Thymus (tissue), 11 donors: Measurements from ENCODE around the gene BUB1B. TPM values are rescaled to one million over a fixed set of nuclear protein-coding genes. Genes with fewer than 3 reads are reported as not detected.

Experiments used
- DNase-seq, 9 donors: peaks; one replicate each; pipeline ENCODE4 v3.0.0-alpha.2; 2013; ENCODE audit warnings: low spot score in 9 of 9, low read depth in 6 of 9, missing footprints in 1 of 9
- H3K27ac ChIP-seq, 2 donors: one replicate each; pipeline ENCODE4 v1.5.1; 2013; ENCODE audit warnings: control low read depth in 1 of 2, low read depth in 1 of 2, low read length in 1 of 2, mild to moderate bottlenecking in 1 of 2, moderate library complexity in 1 of 2
- H3K27me3 ChIP-seq, 2 donors: one replicate each; pipeline ENCODE4 v1.5.1; 2013; ENCODE audit warnings: low read length in 1 of 2; ENCODE audit not compliant: control insufficient read depth in 2 of 2, insufficient read depth in 1 of 2
- H3K36me3 ChIP-seq, 2 donors: one replicate each; pipeline ENCODE4 v1.5.1; 2013; ENCODE audit warnings: low read length in 1 of 2, mild to moderate bottlenecking in 1 of 2, moderate library complexity in 1 of 2; ENCODE audit not compliant: control insufficient read depth in 2 of 2, insufficient read depth in 2 of 2
- H3K4me1 ChIP-seq, 2 donors: one replicate each; pipeline ENCODE4 v1.5.1; 2013; ENCODE audit warnings: low read length in 2 of 2; ENCODE audit not compliant: control insufficient read depth in 2 of 2, insufficient read depth in 2 of 2
- H3K4me3 ChIP-seq, 2 donors: one replicate each; pipeline ENCODE4 v1.5.1; 2013; ENCODE audit warnings: low read length in 2 of 2, control low read depth in 1 of 2, mild to moderate bottlenecking in 1 of 2
- H3K9me3 ChIP-seq, 2 donors: one replicate each; pipeline ENCODE4 v1.5.1; 2013; ENCODE audit warnings: low read length in 1 of 2, mild to moderate bottlenecking in 1 of 2; ENCODE audit not compliant: control insufficient read depth in 2 of 2, insufficient read depth in 1 of 2
- WGBS: extraction: QIAGEN DNeasy Blood & Tissue Kit; methylation state at CpG from one replicate; pipeline ENCODE4 v1.1.7; 2013; 5-methylcytosine and 5-hydroxymethylcytosine counted together
- polyA plus RNA-seq: library from polyadenylated mRNA; stranded (reverse); fragments of 200-250 nt; gene quantifications from one replicate; pipeline ENCODE4 v1.2.3, GENCODE V29; 2013
- total RNA-seq: library from RNA; stranded (reverse); fragments of 120-200 nt; gene quantifications from one replicate; pipeline ENCODE4 v1.2.4, GENCODE V29; 2013
- donor health status: healthy.

The BUB1B gene
- total and polyA plus RNA-seq, 2 donors = 7.3 to 48.3 TPM

DNA sequence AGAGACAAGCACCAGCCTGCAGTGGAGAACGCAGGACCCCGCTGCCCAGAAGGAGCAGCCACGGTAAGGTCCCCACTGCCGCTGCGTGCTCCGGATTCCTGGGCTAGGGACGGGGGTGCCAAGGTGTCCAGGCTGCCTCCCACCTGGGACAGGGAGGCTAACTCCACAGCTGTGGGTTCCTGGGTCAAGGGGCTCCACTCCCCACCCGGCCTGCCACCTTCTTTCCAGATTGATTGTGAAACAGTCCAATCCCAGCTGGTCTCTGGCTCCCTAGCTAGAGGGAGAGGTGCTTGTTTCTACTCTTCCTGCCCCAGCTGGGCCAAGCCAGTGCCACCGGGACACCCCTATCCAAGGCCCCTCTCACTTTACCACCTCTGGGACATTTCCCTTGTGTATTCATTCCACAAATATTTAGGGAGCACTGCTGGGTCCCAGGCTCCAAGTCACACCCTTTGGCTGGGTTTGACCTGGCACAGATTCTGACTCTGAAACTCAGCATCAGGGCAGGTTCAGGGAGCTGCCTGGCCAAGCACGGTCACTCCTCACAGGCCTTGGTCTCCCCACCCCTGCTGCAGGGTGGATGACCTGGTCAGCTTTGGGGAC lies 79.9 kb downstream of the BUB1B start:
- Histone ChIP-seq H3K4me3 (no peak overlapping the region), H3K36me3 (no peaks in the 10 kb centered on the region), H3K27me3 (peaks cover 0 to 31% of the 10 kb centered on the region in 2 donors), H3K27ac (no peak overlapping the region), H3K4me1 (peaks cover 7 to 19% of the 10 kb centered on the region in 2 donors), H3K9me3 (no peaks in the 10 kb centered on the region)
- 97% methylated on average over 10 of the region's 10 CpGs for WGBS
- DNase-seq = no peak

DNA sequence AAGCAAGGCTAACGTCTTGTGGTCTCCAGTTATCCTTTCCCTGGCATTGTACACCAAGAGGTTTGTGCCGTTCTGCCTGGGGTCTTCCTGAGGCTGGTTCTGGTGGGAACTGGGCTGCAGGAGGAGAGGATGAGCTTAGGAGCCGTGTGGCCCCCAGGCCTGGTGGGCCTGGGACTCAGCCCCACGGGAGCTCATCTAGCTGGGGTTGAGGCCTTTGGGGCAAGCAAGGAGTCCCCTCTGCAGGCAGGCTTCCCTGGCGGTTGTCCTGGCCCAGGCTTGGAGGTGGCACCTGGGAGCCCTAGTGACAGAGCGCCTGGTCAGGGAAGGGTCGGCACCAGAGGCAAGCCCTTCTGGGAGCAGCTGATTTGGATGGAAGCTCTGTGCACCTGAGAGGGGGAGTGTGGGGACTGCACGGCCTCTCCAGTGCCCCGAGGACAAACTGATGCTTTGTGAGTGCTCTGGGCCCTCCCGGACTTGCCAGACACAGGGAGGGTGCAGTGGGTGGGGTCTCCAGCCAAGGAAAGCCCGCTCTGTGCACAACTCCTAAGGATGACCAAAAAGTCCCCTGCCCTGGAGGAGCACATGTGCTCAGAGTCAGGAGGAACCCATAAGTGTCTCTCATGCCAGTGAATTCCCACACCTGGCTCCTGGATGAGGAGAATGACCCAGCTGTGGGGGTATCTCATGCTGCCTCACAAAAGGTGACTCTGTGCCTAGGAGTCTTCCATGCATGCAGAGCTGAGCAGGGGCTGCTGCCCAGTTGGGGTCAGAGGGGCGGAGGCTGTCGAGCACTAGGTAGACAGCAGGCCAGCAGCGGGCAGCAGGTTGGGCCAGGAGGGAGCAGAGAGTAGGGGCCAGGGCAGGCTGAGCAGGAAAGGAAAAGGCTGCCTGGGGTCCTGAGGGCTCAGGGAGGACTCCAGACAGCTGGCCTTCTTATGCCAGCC lies 80.7 kb downstream of the BUB1B start:
- no peak overlapping the region for H3K4me3 ChIP-seq
- WGBS = 96% methylated on average over 14 of the region's 14 CpGs
- no peak overlapping the region for H3K27ac ChIP-seq
- no peak for DNase-seq
- H3K36me3 ChIP-seq = no peaks in the 10 kb centered on the region
- H3K9me3 ChIP-seq = no peaks in the 10 kb centered on the region
- peaks cover 7 to 19% of the 10 kb centered on the region in 2 donors for H3K4me1 ChIP-seq
- peaks cover 0 to 31% of the 10 kb centered on the region in 2 donors for H3K27me3 ChIP-seq

- no peaks in the 10 kb centered on the region for H3K9me3 ChIP-seq
- no peak overlapping the region for H3K4me3 ChIP-seq
- H3K27ac ChIP-seq = no peak overlapping the region
- H3K27me3 ChIP-seq = peaks cover 0 to 31% of the 10 kb centered on the region in 2 donors
- 98% methylated on average over 10 of the region's 10 CpGs for WGBS
- no peaks in the 10 kb centered on the region for H3K36me3 ChIP-seq
- no peak for DNase-seq
- peaks cover 7 to 19% of the 10 kb centered on the region in 2 donors for H3K4me1 ChIP-seq
Observed at GRCh38 chr15:40242213-40242599, 81.3 kb downstream of the BUB1B start.

DNA sequence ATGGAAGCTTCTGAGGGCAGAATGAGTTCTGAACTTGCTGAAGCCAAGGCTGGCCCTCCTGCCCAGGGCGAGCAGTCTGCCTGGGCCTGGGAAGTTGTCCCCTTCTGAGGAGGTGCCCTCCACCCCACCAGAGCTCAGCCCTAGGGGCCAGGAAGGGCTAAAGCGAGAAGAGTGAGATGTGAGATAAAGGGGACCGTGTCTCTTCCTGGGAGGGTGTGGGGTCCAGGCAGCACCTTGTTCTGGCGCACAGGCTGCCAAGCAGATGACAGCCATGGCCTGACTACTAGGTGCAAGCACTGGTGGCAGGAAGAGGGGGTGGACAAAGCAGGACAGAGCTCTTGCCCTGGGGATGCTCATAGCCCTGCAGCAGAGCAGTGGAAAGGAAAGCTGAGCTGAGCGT lies 81.7 kb downstream of the BUB1B start:
- DNase-seq = no peak
- WGBS = 99% methylated on average over 5 of the region's 5 CpGs

GRCh38 chr15:40243126-40243810 lies 82.4 kb downstream of the BUB1B start:
- Histone ChIP-seq H3K27ac (no peak overlapping the region), H3K27me3 (peaks cover 0 to 30% of the 10 kb centered on the region in 2 donors), H3K9me3 (no peaks in the 10 kb centered on the region), H3K4me3 (no peak overlapping the region), H3K4me1 (peaks cover 7 to 17% of the 10 kb centered on the region in 2 donors), H3K36me3 (no peaks in the 10 kb centered on the region)
- no peak for DNase-seq
- WGBS = 91% methylated on average over 9 of the region's 9 CpGs

More for the DNA sequence above, 81.7 kb downstream of the BUB1B start:
- H3K36me3 ChIP-seq = no peaks in the 10 kb centered on the region
- no peak overlapping the region for H3K4me3 ChIP-seq
- H3K9me3 ChIP-seq = no peaks in the 10 kb centered on the region
- H3K27me3 ChIP-seq = peaks cover 0 to 31% of the 10 kb centered on the region in 2 donors
- peaks cover 7 to 19% of the 10 kb centered on the region in 2 donors for H3K4me1 ChIP-seq
- no peak overlapping the region for H3K27ac ChIP-seq

DNA sequence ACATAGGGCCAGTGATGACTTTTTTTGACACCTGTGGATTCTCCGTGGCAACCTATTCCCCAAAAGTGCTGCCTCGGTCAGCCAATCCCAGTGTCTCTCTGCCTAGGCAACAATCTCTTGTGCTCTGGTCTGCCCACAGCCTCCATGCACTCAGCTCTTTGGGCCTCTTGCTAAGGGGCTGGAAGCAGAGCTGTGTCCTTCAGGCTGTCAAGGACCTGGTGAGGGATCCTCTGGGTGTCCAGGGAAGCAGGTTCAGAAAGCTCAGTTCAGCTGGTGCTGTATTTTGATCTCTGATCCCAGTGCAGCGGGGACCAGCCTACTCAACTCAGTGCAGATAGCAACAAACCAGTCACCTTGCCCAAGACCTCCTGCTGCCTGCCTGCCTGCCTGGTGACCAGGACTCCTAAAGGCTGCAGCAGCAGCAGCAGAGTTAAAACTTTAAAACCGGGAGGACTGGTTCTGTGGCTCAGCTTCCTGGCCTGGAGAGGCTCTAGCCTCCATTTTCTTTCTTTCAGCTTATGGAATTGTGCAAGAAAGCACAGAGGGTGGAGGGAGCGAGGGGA lies 84.2 kb downstream of the BUB1B start:
- no peaks in the 10 kb centered on the region for H3K9me3 ChIP-seq
- peaks cover 0 to 22% of the 10 kb centered on the region in 2 donors for H3K27me3 ChIP-seq
- no peak for DNase-seq
- WGBS = 94% methylated on average over 5 of the region's 5 CpGs
- H3K4me1 ChIP-seq = peaks cover 0 to 6% of the 10 kb centered on the region in 2 donors
- no peaks in the 10 kb centered on the region for H3K36me3 ChIP-seq
- H3K27ac ChIP-seq = no peak overlapping the region
- H3K4me3 ChIP-seq = no peak overlapping the region

GRCh38 chr15:40245666-40246450 lies 85.0 kb downstream of the BUB1B start:
- Histone ChIP-seq H3K27me3 (peaks cover 2 to 23% of the 10 kb centered on the region in 2 donors), H3K4me3 (no peak overlapping the region), H3K27ac (no peak overlapping the region), H3K4me1 (peaks cover 0 to 3% of the 10 kb centered on the region in 2 donors), H3K9me3 (no peaks in the 10 kb centered on the region), H3K36me3 (no peaks in the 10 kb centered on the region)
- WGBS = 91% methylated on average over 9 of the region's 9 CpGs
- DNase-seq = no peak

GRCh38 chr15:40246496-40247280 lies 85.8 kb downstream of the BUB1B start:
- no peak for DNase-seq
- 96% methylated on average over 8 of the region's 8 CpGs for WGBS
- peaks cover 0 to 3% of the 10 kb centered on the region in 2 donors for H3K4me1 ChIP-seq
- no peaks in the 10 kb centered on the region for H3K36me3 ChIP-seq
- no peaks in the 10 kb centered on the region for H3K9me3 ChIP-seq
- H3K27me3 ChIP-seq = peaks cover 10 to 27% of the 10 kb centered on the region in 2 donors
- H3K27ac ChIP-seq = no peak overlapping the region
- H3K4me3 ChIP-seq = no peak overlapping the region
